Stimulated activated CD4-positive, alpha-beta T cell treated with anti-CD3 and anti-CD28 coated beads, Interleukin-4, amount 100 ng/mL, for 24 hours (primary cell): ENCODE measurements around the gene IGFBP2.
"Not testable (repeated sequence)": the region's sequence is repeated elsewhere in the genome, so short reads cannot be mapped to it uniquely, and the experiment has no call there.

Source experiments
- DNase-seq: peaks from one replicate; pipeline ENCODE4 v3.0.0-alpha.2; 2020

The IGFBP2 gene, protein sequence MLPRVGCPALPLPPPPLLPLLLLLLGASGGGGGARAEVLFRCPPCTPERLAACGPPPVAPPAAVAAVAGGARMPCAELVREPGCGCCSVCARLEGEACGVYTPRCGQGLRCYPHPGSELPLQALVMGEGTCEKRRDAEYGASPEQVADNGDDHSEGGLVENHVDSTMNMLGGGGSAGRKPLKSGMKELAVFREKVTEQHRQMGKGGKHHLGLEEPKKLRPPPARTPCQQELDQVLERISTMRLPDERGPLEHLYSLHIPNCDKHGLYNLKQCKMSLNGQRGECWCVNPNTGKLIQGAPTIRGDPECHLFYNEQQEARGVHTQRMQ

DNA sequence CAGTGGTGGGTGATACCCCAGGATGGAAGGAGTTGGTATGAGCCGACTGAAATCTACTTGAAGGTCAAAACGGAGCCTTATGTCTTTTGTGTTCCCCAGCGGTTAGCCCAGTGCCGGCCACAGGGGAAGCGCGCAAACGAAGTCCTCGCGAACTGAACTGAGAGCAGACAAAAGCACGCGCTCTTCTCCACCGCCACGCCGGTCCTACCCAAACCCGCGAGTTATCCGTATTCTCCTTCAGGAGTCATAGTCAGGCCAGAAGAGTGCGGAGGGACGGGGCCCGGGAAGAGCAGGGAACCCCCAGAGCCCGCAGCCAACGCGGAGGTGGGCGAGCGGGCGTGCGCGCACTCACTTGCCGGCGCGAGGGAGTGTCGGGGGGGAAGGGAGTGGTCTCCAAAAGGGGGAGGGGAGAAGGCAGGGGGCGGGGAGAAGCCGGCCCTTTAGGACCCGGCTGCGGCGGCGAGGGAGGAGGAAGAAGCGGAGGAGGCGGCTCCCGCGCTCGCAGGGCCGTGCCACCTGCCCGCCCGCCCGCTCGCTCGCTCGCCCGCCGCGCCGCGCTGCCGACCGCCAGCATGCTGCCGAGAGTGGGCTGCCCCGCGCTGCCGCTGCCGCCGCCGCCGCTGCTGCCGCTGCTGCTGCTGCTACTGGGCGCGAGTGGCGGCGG is at the start of gene IGFBP2:
IGFBP2 (plus strand) TSS at position 469 of the 664 bp plus-strand sequence; CDS start at position 573, 104 bp downstream.
- DNase-seq, result no peak

DNA sequence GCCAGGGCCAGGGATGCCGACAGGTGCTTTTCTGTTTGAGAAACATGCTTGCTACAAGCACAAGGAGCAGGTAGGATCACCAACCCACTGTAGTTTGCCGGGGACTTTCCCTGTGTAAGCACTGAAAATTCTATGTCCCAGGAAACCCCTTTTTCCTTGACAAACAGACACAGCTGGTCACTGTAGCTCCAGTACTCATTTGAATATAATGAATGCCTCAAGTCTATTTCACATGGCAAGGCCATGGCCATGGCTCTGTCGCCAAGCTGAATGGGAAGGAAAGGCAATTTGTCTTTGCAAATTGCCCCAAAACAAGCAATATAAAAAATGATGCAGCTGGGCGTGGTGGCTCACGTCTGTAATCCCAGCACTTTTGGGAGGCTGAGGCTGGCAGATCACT is 49.6 kb upstream of the IGFBP2 start:
- no peak for DNase-seq

DNA sequence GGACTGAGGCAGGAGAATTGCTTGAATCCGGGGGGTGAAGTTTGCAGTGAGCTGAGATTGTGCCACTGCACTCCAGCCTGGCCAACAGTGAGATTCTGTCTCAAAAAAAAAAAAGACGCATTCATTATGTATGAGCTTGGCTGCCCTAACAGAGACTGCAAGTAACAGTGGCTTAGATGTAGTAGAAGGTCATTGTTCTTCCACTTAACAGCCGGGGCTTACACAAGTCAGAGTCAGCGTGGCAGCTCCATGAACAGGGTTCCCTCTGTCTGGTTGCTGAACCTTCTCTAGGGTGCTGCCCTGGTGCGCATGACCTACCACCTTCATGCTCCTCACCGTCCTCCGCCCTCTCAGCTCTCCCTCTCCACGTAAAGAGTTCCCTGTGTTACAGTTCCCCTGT is 49.1 kb upstream of the IGFBP2 start:
- no peak for DNase-seq

DNA sequence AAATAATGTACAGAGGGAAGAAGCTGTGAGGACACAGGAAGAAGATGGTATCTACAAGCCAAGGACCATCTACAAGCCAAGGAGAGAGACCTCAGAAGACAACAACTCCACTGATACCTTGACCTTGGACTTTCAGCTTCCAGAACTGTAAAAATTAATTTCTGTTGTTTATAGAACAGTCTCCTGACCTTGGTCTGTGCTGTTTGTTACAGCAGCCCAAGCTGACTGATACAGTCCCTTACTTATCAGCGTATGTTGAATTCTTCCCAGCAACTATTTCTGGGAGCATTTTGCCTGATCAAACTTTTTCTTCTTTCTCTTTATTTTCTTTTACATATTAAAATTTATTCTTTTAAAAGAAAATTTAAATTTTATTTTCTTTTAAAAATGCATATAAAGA is 47.8 kb upstream of the IGFBP2 start:
- DNase-seq, result no peak

DNA sequence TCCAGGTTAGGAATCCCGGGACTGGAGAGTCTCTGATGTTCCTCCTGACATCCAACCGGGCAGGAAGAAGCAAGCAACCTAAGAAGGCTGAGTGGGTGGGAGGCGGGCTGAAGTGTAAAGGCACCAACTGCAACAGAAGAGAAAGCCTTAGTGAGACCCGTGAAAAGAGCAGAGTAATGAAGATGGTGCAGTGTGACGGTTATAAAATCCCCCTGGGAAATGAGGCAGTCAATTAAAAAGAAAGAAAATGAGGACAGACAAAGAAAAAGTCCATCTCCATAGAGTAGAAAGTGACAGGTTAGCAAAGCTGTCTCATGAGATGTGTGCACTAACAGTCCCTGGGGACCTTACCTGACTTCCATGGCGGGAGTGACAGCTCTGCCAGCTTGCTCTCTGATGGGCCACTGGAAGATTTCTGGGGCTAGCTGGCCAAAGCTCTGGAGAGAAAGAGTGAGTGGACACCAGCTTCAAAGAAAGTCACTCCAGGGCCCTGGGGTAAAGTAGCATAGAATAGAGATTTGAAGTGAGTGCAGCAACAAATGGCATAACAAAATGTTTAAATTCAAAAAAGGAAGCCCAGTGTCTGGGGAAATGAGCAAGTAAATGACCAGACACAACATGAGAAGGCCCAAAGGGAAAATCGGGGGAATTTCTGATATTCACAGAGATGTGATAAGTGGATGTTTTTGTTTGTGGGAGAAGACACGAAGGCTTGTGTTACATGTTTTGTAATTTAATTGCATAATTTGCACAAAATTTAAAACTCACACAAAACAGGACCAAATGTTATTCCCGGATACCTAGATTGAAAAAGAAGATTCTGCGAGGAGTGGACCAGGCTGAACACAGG is 44.1 kb upstream of the IGFBP2 start:
- DNase-seq, result no peak

DNA sequence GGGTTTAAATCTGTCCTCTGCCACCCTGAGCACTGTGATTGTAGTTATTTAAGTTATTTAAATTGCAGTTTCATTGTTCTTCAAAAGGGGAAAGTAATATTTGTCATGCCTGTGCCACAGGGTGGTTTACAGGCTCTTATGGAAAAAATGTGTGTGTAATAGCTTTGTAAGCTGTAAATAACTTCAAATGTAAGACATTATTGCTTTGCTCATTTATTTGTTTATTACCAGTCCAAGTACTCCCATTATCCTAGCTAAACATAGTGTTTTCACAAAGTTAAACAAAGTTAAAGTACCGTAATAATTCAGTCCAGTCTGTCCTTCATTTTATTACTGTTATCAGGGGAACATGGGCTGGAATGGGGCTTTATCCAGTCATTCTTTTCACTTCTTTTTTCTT is 43.4 kb upstream of the IGFBP2 start:
- DNase-seq, result no peak

DNA sequence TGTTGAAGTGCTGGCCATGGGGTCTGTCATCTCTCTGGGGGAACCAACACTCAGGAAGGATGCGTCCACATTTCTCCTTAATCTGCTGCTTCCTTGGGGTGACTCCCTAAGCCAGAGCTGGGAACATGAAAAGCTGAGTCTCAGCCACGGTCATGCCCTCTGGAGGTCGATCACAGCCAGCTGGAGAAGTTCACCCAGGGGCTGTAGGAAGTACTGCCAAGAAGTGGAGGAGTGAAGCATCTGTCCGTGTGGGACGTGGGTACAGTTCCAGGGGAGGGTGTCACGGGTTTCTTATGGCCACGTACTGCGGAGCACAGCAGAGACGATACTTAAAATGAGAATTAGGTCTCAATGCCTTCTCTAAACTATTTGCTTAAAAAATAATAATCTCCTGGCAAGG is 42.4 kb upstream of the IGFBP2 start:
- DNase-seq, result no peak

DNA sequence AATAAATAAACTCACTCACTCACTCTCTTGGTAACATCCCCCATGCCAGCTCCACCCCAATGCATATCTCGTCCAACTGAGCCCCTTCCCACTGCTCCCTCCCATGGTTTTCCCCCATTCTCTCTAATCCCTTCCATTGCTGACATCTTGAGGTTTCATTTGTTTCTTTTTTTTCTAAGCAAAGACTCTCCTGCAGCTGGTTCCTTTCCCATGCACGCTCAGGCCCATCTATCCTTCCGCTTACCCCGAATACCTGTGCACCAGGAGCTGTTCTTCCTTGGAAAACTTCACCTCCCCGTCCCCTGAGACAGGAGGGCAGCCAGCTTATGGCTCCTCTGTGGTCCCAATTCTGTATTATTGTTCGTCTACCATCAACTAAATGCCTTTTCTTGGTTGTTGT is 41.7 kb upstream of the IGFBP2 start:
- no peak for DNase-seq

DNA sequence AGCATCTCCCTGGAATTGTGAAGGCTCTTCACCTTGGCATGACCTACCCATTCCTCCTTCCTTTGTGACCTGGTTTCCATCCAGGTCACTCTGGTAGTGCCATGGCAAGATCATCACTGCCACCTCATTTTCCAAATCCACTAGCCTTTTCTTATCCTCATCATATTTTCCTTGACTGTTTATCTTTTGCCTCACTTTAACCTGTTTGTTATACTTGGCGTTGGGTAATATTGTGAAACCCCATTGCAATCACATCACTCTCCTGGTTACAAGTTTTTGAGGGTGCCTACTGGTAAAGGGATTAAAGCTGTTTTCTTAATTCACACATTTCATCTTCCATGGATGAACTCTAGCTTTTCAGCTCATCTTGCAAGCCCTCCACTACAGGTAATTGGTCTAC is 39.1 kb upstream of the IGFBP2 start:
- DNase-seq, result no peak

DNA sequence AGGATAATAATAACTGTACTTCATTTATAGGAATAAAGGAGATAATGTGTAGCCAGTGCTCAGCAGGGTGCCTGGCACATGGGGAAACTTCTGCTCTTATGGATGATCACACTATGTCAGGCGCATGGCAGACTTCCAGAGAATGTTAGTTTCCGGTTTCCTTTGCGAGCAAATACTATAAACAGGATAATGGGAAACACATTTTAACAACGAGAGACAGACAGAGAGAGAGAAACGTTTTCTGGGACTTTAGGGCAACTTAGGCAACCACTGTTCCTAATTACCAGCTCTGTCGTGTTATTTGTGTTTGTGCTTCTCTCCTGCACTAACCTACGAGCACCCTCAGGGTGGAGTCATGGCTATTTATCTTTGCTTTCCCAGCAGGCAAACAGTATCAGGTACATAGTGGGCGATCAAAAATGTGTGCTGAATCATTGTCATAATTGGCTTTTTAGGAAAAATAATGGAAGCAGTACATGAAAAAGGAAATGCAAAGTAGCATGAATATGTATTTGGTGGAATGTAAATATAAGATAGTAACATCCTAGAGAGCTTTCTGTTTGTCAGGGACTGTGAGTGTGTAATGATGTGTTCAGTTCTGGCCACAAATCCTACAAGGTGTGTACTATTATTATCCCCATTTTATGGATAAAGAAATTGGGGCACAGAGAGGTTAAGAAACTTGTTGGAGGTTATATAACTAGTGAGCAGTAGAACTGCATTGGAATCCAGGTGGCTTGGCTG is 36.8 kb upstream of the IGFBP2 start:
- DNase-seq, result no peak

DNA sequence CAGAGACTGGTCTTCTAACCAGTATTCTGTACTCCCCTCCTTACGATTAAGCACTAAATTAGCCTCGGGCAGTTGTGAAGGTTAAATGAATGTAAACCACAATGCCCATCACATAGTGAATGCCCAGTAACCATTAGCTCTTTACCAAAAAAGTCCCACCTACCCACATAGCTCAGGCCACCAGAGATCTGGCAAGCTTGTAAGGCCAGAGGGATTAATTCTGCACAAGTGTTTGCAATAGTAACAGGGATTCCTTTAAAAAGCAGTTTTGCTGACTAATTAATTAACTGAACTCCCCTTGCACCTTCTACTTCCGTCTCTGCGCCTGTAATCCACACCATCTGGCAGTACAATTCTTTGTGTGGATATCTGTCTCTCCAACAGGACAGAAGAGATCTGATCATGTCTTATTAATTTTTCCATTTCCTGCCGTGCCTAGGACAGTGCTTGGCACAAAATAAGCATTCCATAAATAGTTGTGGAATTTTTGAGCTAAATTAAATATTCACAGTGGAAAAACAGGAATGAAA is 36.2 kb upstream of the IGFBP2 start:
- DNase-seq, result no peak

DNA sequence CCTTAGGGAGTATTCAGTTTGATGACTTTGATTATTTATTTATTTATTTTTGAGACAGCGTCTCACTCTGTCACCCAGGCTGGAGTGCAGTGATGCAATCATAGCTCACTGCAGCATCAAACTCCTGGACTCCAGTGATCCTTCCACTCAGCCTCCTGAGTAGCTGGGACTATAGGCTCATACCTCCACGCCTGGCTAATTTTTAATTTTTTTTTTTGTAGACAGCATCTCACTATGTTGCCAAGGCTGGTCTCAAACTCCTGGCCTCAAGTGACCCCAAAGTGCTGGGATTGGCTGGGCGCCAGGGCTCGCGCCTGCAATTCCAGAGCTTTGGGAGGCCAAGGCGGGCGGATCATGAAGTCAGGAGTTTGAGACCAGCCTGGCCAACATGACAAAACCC is 35.4 kb upstream of the IGFBP2 start:
- not testable (repeated sequence) for DNase-seq

DNA sequence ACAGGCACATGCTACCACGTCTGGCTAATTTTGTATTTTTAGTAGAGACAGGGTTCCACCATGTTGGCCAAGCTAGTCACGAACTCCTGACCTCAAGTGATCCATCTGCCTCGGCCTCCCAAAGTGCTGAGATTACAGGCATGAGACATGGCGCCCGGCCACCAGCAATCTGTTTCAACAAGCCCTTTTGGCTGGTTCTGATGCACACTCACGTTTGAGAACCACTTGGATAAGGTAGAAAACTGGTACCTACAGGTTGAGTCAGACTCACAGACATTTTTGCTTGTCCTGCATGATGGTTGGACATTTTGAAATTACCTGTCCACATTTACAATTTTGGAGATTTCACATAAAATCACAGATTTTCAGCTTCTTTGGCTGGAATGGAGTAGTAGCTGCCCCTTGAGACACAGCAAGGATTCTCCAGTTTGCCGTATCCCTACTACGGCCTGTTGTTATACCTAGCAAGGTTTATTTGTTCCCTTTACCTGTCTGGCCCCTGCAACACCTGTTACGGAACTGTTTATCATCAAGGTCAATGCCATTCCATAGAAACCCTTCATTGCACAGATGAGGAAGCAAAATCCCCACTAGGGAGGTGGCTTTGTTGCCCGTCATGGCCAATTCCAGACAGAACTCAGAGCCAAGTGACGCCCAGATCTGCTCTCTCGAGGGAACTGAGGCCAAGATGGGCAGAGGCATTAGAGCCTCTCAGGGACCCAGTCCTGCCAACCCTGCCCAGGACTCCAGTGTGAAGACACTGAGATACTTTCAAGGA is 31.4 kb upstream of the IGFBP2 start:
- DNase-seq, result no peak

DNA sequence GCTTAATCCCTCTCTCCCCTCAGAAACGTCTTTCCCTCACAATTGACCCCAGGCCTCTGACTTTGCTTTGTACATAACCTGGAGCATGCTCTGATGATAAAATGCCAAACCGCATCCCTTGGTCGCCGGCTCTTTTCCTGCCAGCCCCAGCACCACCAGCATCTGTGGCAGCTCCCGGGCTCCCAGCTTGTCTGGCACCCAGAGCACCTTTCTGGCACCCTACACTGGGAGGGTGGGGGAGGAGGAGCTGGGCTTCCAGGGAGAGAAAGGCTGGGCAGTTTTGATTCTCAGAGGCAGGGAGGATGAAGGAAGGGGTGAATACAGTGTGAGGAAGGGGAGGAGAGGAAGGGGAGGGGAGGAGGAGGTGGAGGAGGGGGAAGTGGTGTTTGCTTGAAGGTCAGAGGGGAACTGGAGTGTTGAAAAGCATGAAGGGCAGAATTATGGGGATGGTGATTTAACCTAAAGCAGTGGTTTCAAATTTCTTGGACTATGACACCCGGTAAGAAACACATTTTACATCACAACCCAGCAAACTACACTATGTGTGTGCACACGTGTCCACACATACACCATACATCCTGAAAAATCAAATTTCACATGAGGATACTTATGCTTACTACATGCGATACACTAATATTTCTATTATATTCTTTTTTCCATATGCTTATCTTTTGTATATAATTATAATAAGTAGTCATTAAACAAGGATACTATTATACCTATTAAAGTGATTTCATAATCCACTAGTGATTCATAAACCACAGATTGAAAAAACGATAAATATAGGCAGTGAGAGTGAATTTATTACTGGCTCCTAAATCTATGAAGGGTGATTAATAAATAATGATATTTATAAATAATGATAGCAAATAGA is 30.0 kb upstream of the IGFBP2 start:
- DNase-seq, result no peak

DNA sequence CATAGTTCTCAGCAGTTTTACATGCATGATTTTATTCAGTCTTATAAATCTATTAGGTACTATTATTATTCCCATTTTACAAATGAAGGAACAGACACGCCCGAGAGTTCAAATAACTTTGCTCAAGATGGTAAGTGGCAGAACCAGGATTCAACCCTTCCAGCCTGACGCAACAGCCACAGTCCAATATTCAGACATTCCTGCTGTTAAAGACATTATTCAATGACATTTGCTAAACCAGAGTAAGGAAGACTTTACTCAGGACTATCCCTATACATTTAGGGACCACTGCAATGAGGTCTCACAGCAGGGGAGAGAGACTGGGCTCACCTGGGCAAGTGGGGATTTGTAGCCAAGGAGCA is 29.4 kb upstream of the IGFBP2 start:
- no peak for DNase-seq

DNA sequence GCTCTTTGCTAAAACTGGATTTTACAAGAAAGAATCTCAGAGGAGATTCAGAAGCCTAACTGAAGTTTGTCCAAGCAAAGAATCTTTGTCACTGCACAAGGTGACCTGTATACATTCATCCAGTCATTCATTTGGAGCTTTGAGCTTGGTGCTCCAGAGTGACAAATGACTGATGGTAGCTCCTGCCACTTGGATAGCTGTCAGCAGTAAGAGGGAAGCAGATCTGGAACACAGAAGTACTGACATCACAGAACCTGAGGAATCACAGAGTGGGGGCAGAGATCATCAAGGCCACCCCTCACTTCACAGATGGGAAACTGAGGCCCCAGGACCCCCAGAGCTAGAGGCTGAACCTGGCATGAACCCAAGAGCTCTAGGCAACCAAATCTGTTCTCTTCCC is 28.8 kb upstream of the IGFBP2 start:
- no peak for DNase-seq

DNA sequence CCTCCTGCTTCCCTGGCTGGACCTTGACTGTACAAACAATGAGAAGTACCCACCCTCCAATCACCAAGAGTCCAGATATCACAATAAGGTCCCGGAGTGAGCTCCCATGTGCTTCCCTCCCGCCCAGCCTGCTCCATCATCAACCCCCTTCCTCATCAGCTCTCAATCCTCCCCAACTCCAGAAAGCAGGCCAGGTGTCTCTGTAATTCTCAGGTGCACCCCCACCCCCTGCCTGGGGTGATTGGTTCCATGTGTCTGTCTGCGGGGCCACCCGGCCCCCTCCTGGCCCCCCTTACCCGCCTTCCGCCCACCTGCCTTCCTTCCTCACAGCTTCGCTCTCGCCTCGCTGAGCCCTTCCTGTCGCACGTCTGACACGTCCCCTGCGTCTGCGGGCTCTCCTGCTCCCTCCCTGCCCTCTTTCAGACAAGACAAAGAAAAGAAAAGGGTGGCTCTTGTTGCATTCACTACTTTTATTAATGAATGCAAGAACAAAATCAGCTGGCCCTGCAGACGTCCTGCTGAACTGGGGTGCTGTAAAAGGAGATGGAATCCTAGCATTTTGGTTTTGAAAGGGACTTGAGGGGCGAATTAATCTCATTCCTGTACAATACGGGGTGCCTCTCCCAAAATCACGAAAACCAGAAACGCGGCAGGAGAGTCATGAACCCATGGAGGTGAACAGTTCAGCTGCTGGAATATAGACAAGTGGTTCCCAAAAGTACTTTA is 26.5 kb upstream of the IGFBP2 start:
- DNase-seq, result peak; percentile 18

DNA sequence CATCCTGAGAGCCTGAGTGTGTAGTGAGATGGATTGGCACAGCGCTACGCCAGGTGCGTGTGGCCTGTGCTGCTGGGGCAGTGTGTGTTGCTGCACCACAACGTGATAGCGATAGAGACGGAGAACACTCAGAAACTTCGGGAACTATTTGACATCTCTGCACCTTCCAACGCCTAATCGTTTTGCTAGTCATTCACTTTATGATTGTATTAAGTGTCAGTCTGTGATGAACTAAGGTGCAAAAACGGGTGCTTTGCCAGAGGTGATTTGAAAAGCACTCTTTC is 26.0 kb upstream of the IGFBP2 start:
- no peak for DNase-seq

DNA sequence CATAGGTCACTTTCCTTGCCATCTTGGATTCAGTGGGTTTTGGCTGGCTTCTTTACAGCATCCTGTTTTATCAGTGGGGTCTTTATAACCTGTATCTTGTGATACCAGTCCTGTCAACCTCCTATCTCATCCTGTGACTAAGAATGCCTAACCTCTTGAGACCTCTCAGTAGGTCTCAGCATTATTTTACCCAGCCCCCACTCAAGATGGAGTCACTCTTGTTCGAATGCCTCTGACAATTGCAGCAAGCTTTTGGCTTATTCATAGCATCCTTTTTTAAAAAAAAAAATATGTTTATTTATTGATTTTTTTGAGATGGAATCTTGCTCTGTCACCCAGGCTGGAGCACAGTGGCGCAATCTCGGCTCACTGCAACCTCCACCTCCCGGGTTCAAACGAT is 24.7 kb upstream of the IGFBP2 start:
- no peak for DNase-seq

DNA sequence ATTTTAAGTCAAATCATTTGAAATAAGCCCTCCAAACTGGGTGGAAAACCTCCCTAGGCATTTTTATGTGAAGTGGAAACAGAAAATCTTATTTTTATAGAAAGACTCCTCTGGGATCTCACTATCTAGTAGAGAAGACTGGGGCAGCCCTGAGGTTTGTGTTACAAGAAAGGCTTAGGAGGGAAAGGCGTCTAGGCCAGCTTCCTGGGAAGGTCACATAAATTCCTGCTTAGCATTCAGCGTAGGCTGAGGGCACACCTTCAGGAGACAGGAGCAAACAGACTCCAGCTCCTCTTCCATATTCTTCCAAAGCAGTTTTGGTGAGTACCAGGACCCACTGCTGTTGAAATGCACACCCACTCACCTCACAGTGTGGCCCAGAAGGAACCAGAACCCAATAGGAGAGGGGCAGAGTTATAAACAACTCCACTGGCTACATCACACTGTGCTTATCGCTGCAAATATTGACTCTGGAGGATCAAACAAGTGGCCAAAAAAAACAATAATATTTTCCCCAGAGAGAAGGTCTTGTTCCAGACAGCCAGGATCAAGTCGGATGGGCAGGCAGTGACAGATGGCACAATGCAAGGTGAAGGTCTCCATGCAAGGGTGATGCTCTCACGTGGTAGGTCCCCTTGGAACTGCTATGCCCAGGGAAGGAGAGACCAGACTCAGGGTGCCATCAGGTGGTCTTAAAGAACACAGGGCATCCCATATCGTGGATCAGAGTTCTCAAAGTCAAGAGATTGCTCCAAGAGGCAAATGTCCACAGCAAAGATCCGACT is 17.7 kb upstream of the IGFBP2 start:
- DNase-seq, result no peak
